ENCODE measurements around the gene FEN1.

Gene FEN1

GRCh38 chr11:61756452-61757212, 36.1 kb upstream of the FEN1 start:
- in situ Hi-C loops (cut with HindIII; ENCODE audit: low sequenced_read_pairs), result no loop called here

GRCh38 chr11:61757213-61757862, 35.4 kb upstream of the FEN1 start:
- in situ Hi-C loops (cut with HindIII; ENCODE audit: low sequenced_read_pairs), result no loop called here

GRCh38 chr11:61760946-61761345, 31.8 kb upstream of the FEN1 start:
- in situ Hi-C loops (cut with HindIII; ENCODE audit: low sequenced_read_pairs), result no loop called here

- in situ Hi-C loops (cut with HindIII; ENCODE audit: low sequenced_read_pairs), result no loop called here
Measured at GRCh38 chr11:61761440-61762222, 31.1 kb upstream of the FEN1 start.

GRCh38 chr11:61762223-61762615, 30.5 kb upstream of the FEN1 start:
- in situ Hi-C loops (cut with HindIII; ENCODE audit: low sequenced_read_pairs), result no loop called here

- in situ Hi-C loops (cut with HindIII; ENCODE audit: low sequenced_read_pairs), result no loop called here
Measured at GRCh38 chr11:61762798-61763197, 29.9 kb upstream of the FEN1 start.

- in situ Hi-C loops (cut with HindIII; ENCODE audit: low sequenced_read_pairs), result no loop called here
Measured at GRCh38 chr11:61763930-61764605, 28.6 kb upstream of the FEN1 start.

- in situ Hi-C loops (cut with HindIII; ENCODE audit: low sequenced_read_pairs), result no loop called here
Measured at GRCh38 chr11:61764606-61765260, 28.0 kb upstream of the FEN1 start.

- in situ Hi-C loops (cut with HindIII; ENCODE audit: low sequenced_read_pairs), result no loop called here
Measured at GRCh38 chr11:61765550-61766253, 27.0 kb upstream of the FEN1 start.

GRCh38 chr11:61766353-61766841, 26.3 kb upstream of the FEN1 start:
- in situ Hi-C loops (cut with HindIII; ENCODE audit: low sequenced_read_pairs), result no loop called here

GRCh38 chr11:61768376-61769076, 24.2 kb upstream of the FEN1 start:
- in situ Hi-C loops (cut with HindIII; ENCODE audit: low sequenced_read_pairs), result no loop called here

- in situ Hi-C loops (cut with HindIII; ENCODE audit: low sequenced_read_pairs), result no loop called here
Measured at GRCh38 chr11:61769169-61769920, 23.4 kb upstream of the FEN1 start.

- in situ Hi-C loops (cut with HindIII; ENCODE audit: low sequenced_read_pairs), result no loop called here
Measured at GRCh38 chr11:61769946-61770683, 22.6 kb upstream of the FEN1 start.

GRCh38 chr11:61771195-61771894, 21.4 kb upstream of the FEN1 start:
- in situ Hi-C loops (cut with HindIII; ENCODE audit: low sequenced_read_pairs), result no loop called here

GRCh38 chr11:61771985-61772455, 20.7 kb upstream of the FEN1 start:
- in situ Hi-C loops (cut with HindIII; ENCODE audit: low sequenced_read_pairs), result no loop called here

GRCh38 chr11:61773356-61773755, 19.4 kb upstream of the FEN1 start:
- in situ Hi-C loops (cut with HindIII; ENCODE audit: low sequenced_read_pairs), result no loop called here

- in situ Hi-C loops (cut with HindIII; ENCODE audit: low sequenced_read_pairs), result no loop called here
Measured at GRCh38 chr11:61773809-61774208, 18.9 kb upstream of the FEN1 start.

Data from endothelial cell of hepatic sinusoid (primary cell).